Liver (tissue), 9 donors: Measurements from ENCODE around the gene TPRA1. TPM values are rescaled to one million over a fixed set of nuclear protein-coding genes. Genes with fewer than 3 reads are reported as not detected.

ENCODE experiments used
- DNase-seq: peaks from one replicate; pipeline ENCODE4 v3.0.0-alpha.2; 2017; ENCODE audit warnings: low spot score
- H3K27ac ChIP-seq, 2 donors: one replicate each; pipeline ENCODE4 v1.7.0; 2013; ENCODE audit warnings: inconsistent platforms in 2 of 2, low read length in 2 of 2, control low read depth in 1 of 2, low read depth in 1 of 2, mild to moderate bottlenecking in 1 of 2
- H3K27me3 ChIP-seq, 4 donors: one replicate each; pipeline versions ENCODE4 v1.6.1 to v1.7.0; 2013; ENCODE audit warnings: low read length in 3 of 4, inconsistent platforms in 1 of 4, mild to moderate bottlenecking in 1 of 4, moderate library complexity in 1 of 4; ENCODE audit not compliant: control insufficient read depth in 4 of 4, insufficient read depth in 4 of 4
- H3K36me3 ChIP-seq, 4 donors: one replicate each; pipeline versions ENCODE4 v1.6.1 to v1.7.0; 2013; ENCODE audit warnings: low read length in 3 of 4, mild to moderate bottlenecking in 3 of 4, low read depth in 1 of 4, moderate library complexity in 1 of 4; ENCODE audit not compliant: control insufficient read depth in 4 of 4, insufficient read depth in 3 of 4
- H3K4me1 ChIP-seq, 4 donors: one replicate each; pipeline versions ENCODE4 v1.6.1 to v1.7.0; 2013; ENCODE audit warnings: low read length in 3 of 4, mild to moderate bottlenecking in 3 of 4, moderate library complexity in 1 of 4; ENCODE audit not compliant: control insufficient read depth in 4 of 4, insufficient read depth in 4 of 4
- H3K4me3 ChIP-seq, 3 donors: one replicate each; pipeline versions ENCODE4 v1.6.1 to v1.7.0; 2013; ENCODE audit warnings: low read length in 3 of 3, control low read depth in 1 of 3, low read depth in 1 of 3, mild to moderate bottlenecking in 1 of 3
- H3K9ac ChIP-seq, 2 donors: one replicate each; pipeline ENCODE4 v1.7.0; 2013; ENCODE audit warnings: low read length in 2 of 2, mild to moderate bottlenecking in 2 of 2, moderate library complexity in 2 of 2, control low read depth in 1 of 2, low read depth in 1 of 2
- H3K9me3 ChIP-seq, 4 donors: one replicate each; pipeline versions ENCODE4 v1.6.1 to v1.7.0; 2013; ENCODE audit warnings: low read length in 3 of 4; ENCODE audit not compliant: control insufficient read depth in 4 of 4
- ATF3 ChIP-seq: IDR thresholded peaks from 2 replicates; pipeline ENCODE4 v1.6.1; 2016; ENCODE audit warnings: antibody characterized with exemption
- EGR1 ChIP-seq, 2 donors: IDR thresholded peaks; 2 replicates each; pipeline ENCODE4 v1.6.1; 2016 to 2018; ENCODE audit warnings: antibody characterized with exemption in 2 of 2, low read depth in 2 of 2
- FOXA1 ChIP-seq: IDR thresholded peaks from 2 replicates; pipeline ENCODE4 v1.6.1; 2016; ENCODE audit warnings: antibody characterized with exemption
- FOXA2 ChIP-seq: IDR thresholded peaks from 2 replicates; pipeline ENCODE4 v1.6.1; 2016; ENCODE audit warnings: antibody characterized with exemption
- GABPA ChIP-seq, 2 donors: IDR thresholded peaks in 1 of 2; conservative IDR thresholded peaks in 1 of 2; 2 replicates each; pipeline ENCODE4 v1.6.1; 2016; ENCODE audit warnings: antibody characterized with exemption in 2 of 2, mild to moderate bottlenecking in 1 of 2, moderate library complexity in 1 of 2
- HNF4A ChIP-seq, 2 donors: conservative IDR thresholded peaks; 2 replicates each; pipeline ENCODE4 v1.6.1; 2016; ENCODE audit warnings: antibody characterized with exemption in 2 of 2, mild to moderate bottlenecking in 2 of 2
- HNF4G ChIP-seq: IDR thresholded peaks from 2 replicates; pipeline ENCODE4 v1.6.1; 2016; ENCODE audit warnings: antibody characterized with exemption
- JUND ChIP-seq, 2 donors: IDR thresholded peaks; 2 replicates each; pipeline ENCODE4 v1.6.1; 2016; ENCODE audit warnings: antibody characterized with exemption in 2 of 2
- NR2F2 ChIP-seq: IDR thresholded peaks from 2 replicates; pipeline ENCODE4 v1.6.1; 2016; ENCODE audit warnings: antibody characterized with exemption
- RAD21 ChIP-seq, 2 donors: IDR thresholded peaks; 2 replicates each; pipeline ENCODE4 v1.6.1; 2016; ENCODE audit warnings: antibody characterized with exemption in 2 of 2, mild to moderate bottlenecking in 2 of 2
- REST ChIP-seq: IDR thresholded peaks from 2 replicates; pipeline ENCODE4 v1.6.1; 2016; ENCODE audit warnings: antibody characterized with exemption, mild to moderate bottlenecking
- SP1 ChIP-seq: IDR thresholded peaks from 2 replicates; pipeline ENCODE4 v1.6.1; 2018; ENCODE audit warnings: antibody characterized with exemption, mild to moderate bottlenecking
- TAF1 ChIP-seq: conservative IDR thresholded peaks from 2 replicates; pipeline ENCODE4 v1.6.1; 2016; ENCODE audit warnings: antibody characterized with exemption, mild to moderate bottlenecking
- YY1 ChIP-seq: IDR thresholded peaks from 2 replicates; pipeline ENCODE4 v1.6.1; 2016; ENCODE audit warnings: antibody characterized with exemption, mild to moderate bottlenecking
- WGBS: extraction: QIAGEN DNeasy Blood & Tissue Kit; methylation state at CpG from one replicate; pipeline ENCODE4 v1.1.7; 2013; 5-methylcytosine and 5-hydroxymethylcytosine counted together
- polyA plus RNA-seq, 2 donors: library from polyadenylated mRNA; stranded (reverse) in 1 of 2; unstranded in 1 of 2; fragments of 200-250 nt in 1 of 2; fragments of >200 nt in 1 of 2; fragmentation: Nextera tagmentation in 1 of 2; extraction: Ambion mirVana in 1 of 2; gene quantifications; one replicate each; pipeline versions ENCODE4 v1.2.1 to v1.2.3, GENCODE V29; 2013 to 2015
- total RNA-seq, 2 donors: library from RNA; depleted of rRNA; stranded (reverse); fragments of >200 nt; gene quantifications; one replicate each; pipeline ENCODE4 v1.2.3, GENCODE V29; 2014
- TF ChIP-seq, protein P1 (sequence below): fragments of 150-350 bp; IDR thresholded peaks from 2 replicates; pipeline ENCODE4 v1.5.1; 2017; ENCODE audit warnings: improper control_type of control experiment, low read depth, low read length; ENCODE audit not compliant: missing input control
- TF ChIP-seq, protein P2 (sequence below): IDR thresholded peaks from 2 replicates; pipeline ENCODE4 v1.6.1; 2016; ENCODE audit warnings: antibody characterized with exemption
- TF ChIP-seq, protein P3 (sequence below): IDR thresholded peaks from 2 replicates; pipeline ENCODE4 v1.6.1; 2016; ENCODE audit warnings: antibody characterized with exemption
- donor health status: healthy.
- donor health status: healthy.
- donor health status: healthy.
- donor health status: healthy.
- donor health status: healthy.

The TPRA1 gene
- total and polyA plus RNA-seq, 4 donors, result 17.3 to 27.1 (median 21.3) TPM

GRCh38 chr3:127630811-127631714 lies 40.5 kb upstream of the TPRA1 start:
- no peak overlapping the region for H3K9ac ChIP-seq
- H3K9me3 ChIP-seq, result no peaks in the 10 kb centered on the region
- no peak overlapping the region for H3K4me3 ChIP-seq
- no peak overlapping the region for H3K27ac ChIP-seq
- H3K36me3 ChIP-seq, result no peaks in the 10 kb centered on the region
- peaks cover 0 to 5% (median 0%) of the 10 kb centered on the region in 4 donors for H3K27me3 ChIP-seq
- TF ChIP-seq EGR1 (IDR thresholded peaks at IDR 0.05; ENCODE audit: low read depth in 2 of 2) (no peak), NR2F2 (no peak), TAF1 (no peak), HNF4A (conservative IDR thresholded peaks at IDR 0.05) (no peak)
- TF ChIP-seq, protein P1, sequence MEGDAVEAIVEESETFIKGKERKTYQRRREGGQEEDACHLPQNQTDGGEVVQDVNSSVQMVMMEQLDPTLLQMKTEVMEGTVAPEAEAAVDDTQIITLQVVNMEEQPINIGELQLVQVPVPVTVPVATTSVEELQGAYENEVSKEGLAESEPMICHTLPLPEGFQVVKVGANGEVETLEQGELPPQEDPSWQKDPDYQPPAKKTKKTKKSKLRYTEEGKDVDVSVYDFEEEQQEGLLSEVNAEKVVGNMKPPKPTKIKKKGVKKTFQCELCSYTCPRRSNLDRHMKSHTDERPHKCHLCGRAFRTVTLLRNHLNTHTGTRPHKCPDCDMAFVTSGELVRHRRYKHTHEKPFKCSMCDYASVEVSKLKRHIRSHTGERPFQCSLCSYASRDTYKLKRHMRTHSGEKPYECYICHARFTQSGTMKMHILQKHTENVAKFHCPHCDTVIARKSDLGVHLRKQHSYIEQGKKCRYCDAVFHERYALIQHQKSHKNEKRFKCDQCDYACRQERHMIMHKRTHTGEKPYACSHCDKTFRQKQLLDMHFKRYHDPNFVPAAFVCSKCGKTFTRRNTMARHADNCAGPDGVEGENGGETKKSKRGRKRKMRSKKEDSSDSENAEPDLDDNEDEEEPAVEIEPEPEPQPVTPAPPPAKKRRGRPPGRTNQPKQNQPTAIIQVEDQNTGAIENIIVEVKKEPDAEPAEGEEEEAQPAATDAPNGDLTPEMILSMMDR, result no peak
- TF ChIP-seq, protein P2, sequence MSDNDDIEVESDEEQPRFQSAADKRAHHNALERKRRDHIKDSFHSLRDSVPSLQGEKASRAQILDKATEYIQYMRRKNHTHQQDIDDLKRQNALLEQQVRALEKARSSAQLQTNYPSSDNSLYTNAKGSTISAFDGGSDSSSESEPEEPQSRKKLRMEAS, result no peak
- peaks cover 4 to 10% (median 6%) of the 10 kb centered on the region in 4 donors for H3K4me1 ChIP-seq
- DNase-seq, result no peak
- 92% methylated on average over 12 of the region's 12 CpGs for WGBS

DNA sequence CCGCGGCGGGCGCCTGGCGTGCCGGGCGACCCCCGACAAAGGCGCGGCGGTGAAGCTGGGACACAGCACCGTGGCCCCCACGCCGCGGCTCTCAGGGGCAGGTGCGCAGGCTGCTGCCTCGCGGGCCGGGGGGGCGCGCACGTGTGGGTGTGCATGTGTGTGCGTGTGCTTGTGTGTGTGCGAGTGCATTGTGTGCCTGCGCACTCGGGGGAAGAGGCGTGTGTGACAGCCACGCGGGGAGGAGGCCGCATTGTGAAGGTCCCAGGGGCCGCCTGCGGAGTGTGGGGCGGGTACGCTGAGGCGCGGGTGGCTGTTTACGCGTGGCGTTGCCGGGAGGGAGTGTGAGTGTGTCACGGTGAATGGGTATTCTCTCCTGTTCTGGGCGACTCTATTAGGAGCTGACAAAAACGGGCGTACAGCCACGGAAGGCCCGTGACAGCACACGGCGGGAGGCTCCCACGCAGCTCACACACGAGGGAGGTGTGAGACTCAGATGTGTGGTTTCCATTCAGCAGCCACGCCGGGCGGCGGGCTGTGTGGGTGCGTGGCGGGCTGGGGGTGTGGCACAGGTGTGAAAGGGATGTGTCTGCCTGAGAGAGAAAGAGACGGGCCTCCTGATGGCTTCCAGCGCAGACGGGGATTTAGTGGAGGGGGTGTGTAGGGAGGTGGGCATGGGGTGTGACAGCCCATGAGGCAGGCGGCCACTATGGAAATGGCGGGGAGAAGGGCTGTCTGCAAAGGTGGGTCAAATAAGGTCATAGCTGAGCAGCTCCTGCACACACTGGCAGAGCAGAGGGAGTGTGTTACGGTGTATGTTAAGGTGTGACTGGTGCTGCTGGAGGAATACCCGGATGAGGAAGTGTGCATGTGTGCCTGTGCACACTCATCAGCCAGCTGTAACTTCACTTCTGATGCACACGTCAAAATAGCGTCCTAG lies 39.2 kb upstream of the TPRA1 start:
- 30% methylated on average over 65 of the region's 65 CpGs for WGBS
- no peak overlapping the region for H3K9ac ChIP-seq
- no peaks in the 10 kb centered on the region for H3K36me3 ChIP-seq
- peaks cover 4 to 10% (median 6%) of the 10 kb centered on the region in 4 donors for H3K4me1 ChIP-seq
- no peaks in the 10 kb centered on the region for H3K9me3 ChIP-seq
- H3K4me3 ChIP-seq, result peak overlapping the region in 2 of 3 donors; percentile 50 to 52
- no peak overlapping the region for H3K27ac ChIP-seq
- H3K27me3 ChIP-seq, result peaks cover 0 to 5% (median 0%) of the 10 kb centered on the region in 4 donors
- TF ChIP-seq EGR1 (IDR thresholded peaks at IDR 0.05; ENCODE audit: low read depth in 2 of 2) (no peak), FOXA1 (no peak), HNF4G (no peak), HNF4A (conservative IDR thresholded peaks at IDR 0.05) (no peak), RAD21 (IDR thresholded peaks at IDR 0.05) (no peak), ATF3 (no peak), FOXA2 (no peak), TAF1 (no peak), REST (no peak), GABPA (IDR thresholded peaks at IDR 0.05 in 1 of 2, conservative IDR thresholded peaks at IDR 0.05 in 1 of 2) (no peak), JUND (IDR thresholded peaks at IDR 0.05) (no peak), SP1 (no peak), YY1 (no peak)
- TF ChIP-seq, protein P1, result no peak
- TF ChIP-seq, protein P3, sequence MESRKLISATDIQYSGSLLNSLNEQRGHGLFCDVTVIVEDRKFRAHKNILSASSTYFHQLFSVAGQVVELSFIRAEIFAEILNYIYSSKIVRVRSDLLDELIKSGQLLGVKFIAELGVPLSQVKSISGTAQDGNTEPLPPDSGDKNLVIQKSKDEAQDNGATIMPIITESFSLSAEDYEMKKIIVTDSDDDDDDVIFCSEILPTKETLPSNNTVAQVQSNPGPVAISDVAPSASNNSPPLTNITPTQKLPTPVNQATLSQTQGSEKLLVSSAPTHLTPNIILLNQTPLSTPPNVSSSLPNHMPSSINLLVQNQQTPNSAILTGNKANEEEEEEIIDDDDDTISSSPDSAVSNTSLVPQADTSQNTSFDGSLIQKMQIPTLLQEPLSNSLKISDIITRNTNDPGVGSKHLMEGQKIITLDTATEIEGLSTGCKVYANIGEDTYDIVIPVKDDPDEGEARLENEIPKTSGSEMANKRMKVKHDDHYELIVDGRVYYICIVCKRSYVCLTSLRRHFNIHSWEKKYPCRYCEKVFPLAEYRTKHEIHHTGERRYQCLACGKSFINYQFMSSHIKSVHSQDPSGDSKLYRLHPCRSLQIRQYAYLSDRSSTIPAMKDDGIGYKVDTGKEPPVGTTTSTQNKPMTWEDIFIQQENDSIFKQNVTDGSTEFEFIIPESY, result no peak
- no peak for DNase-seq
